ENCODE measurements around the gene TOR1A.

The TOR1A gene, protein sequence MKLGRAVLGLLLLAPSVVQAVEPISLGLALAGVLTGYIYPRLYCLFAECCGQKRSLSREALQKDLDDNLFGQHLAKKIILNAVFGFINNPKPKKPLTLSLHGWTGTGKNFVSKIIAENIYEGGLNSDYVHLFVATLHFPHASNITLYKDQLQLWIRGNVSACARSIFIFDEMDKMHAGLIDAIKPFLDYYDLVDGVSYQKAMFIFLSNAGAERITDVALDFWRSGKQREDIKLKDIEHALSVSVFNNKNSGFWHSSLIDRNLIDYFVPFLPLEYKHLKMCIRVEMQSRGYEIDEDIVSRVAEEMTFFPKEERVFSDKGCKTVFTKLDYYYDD

DNA sequence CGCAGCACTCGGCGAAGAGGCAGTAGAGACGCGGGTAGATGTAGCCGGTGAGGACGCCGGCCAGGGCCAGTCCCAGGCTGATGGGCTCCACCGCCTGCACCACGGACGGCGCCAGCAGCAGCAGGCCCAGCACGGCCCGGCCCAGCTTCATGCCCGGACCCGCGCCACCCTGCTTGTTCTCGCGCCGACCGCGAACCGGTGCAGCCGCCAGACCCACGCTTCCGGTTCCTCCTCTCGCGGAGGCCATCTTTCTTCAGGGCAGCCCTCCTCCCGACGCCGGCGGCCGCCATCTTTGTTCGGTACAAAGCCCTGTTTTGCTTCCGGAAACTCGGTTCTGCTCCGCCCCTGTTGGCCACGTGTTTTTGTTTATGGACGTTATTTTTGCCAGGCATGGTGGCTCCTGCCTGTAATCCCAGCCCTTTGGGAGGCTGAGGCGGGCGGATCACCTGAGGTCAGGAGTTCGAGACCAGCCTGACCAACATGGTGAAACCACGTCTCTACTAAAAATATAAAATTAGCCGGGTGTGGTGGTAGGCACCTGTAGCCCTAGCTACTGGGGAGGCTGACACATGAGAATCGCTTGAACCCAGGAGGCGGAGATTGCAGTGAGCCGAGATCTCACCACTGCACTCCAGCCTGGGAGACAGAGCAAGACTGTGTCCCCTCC, at the start of gene TOR1A:
TOR1A (minus strand) TSS at position 202 of the 667 bp plus-strand sequence; CDS start at position 151, 51 bp downstream.
- peak; percentile 91 for FAIRE-seq

DNA sequence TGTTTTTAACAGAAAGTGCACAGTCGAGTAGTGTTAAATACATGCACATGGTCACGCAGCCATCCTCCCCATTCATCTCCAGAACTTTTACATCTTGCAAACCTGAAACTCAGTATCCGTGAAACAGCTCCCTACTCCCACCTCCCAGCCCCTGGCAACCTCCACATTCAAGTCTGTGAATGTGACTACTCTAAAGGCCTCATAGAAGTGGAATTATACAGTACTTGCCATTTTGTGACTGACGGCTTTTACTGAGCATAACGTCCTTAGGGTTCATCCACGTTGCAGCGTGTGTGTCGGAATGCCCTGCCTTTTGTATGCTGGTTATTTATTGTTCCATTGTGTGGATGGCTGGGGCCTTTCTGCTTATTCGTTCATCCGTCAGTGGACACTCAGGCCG, 47.1 kb upstream of the TOR1A start:
- FAIRE-seq: no peak

DNA sequence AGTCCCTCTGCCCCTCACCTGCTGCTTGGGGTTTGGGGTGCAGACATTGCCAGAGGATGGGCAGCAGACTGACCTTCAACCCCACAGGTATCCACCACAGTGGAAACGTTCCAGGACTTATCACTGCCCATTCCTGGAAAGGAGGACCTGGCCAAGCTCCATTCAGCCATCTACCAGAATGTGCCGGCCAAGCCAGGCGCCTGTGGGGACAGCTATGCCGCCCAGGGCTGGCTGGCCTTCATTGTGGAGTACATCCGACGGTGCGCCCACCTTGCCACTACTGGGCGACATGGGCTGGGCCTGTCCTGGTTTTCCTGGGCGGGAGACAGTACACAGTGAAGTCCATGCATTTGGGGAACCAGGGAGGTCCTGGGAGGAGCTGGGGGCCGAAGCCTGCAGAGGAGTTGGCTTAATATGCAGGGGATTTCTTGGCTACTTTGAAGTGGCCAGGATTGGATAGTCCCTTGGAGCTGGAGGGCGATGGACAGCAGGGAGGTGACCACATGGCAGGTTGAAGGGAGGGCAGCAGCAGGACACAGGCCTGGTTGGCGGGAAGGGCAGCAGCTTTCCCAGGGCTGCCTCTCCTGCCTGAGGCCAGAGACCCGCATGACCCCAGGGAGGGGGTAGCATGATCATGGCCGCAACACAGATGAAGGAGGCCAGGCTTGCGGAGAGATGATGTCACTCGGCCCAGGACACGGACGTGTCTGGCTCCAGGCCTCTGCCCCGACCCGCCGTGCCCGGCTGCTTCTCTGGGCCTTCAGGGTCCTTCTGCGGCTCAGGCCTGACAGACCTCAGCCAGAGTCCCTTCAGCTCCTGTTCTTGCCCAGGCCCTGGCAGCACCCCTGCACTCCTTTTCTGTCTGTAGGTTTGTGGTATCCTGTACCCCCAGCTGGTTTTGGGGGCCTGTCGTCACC, 45.9 kb upstream of the TOR1A start:
- FAIRE-seq: no peak

DNA sequence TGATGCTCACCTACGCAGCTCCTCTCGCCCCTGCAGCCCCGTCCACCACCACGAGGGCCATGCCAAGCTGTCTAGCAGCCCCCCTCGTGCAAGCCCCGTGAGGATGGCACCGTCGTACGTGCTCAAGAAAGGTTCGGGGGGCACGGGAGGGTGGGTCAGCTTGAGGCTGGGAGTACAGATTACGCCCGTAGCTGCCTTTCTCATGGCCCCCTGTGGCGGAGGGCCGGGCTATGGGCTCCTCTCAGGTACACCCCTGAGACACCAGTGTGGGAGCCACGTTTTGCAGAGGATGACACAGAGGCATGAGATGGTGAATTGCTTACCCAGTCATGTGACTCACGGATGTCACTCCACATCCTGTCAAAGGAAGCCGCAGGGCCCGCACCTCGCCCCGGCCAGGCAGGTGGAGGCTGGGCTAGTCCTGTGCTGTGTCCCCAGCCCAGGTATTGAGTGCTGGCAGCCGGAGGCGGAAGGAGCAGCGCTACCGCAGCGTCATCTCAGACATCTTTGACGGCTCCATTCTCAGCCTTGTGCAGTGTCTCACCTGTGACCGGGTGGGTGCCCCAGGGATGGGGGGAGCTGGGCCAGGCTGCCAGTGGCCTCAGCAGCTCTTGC, 45.0 kb upstream of the TOR1A start:
- FAIRE-seq: no peak

DNA sequence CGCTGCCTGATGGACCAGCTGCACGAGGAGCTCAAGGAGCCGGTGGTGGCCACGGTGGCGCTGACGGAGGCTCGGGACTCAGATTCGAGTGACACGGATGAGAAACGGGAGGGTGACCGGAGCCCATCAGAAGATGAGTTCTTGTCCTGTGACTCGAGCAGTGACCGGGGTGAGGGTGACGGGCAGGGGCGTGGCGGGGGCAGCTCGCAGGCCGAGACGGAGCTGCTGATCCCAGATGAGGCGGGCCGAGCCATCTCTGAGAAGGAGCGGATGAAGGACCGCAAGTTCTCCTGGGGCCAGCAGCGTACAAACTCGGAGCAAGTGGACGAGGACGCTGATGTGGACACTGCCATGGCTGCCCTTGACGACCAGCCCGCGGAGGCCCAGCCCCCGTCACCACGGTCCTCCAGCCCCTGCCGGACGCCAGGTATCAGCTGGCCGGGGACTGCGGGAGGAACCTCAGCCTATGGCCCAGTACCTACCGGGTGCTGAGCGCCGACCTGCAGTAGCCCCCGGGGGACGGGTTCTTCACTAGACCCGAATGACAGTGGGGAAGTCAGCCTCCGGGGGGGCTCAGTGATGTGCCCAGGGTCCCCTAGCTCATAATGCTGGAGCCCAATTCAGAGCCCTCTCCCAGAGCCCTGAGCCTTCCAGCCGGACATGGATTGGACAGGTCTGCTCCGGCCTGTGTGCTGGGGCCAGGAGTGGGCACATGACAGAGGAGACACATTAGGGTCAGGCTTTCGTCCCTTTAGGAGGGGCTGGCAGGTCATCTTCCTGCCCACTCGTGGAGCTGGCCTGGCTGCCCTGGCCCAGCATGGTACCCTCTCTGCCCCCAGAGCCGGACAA, 44.3 kb upstream of the TOR1A start:
- FAIRE-seq: no peak

DNA sequence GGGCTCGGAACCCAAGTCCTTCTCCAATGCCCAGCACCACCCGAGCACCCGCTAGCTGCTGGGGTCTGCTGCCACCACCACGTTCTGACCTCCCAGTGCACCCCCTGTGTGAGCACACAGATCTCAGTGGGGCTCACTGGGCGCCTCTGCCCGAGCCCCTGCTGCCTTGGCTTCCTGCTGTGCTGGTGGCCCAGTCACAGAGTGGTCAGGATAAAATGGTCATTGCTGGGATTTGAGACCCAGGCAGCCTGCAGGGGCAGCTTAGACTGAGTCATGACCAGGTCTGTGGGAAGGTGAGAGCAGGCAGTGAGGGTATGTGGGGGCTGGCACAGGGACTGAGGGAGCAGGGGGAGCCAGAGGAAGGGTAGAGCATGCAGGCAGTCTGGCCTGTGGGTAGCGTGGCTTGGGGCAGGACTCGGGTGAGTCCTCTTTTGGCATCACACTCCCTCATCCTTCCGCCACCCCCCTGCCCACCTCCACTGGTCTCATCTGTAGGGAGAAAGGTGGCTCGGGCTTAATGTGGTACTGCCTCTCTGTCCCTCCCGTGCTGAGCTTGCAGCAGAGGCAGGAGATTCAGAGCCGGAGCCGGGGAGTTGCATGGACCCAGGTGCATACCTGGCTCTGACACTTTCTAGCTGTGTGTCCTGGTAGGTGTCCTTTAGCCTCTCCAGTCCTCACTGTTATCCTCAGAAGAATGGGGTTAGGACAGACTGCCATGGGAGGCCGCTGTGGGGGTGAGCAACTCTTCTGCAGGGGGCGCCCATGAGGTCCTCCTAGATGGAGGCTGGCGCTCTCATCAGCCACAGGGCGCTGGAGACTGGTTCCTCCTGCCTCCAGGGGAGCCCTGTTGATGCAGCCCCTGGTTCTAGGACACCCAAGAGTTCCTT, 43.4 kb upstream of the TOR1A start:
- FAIRE-seq: no peak

DNA sequence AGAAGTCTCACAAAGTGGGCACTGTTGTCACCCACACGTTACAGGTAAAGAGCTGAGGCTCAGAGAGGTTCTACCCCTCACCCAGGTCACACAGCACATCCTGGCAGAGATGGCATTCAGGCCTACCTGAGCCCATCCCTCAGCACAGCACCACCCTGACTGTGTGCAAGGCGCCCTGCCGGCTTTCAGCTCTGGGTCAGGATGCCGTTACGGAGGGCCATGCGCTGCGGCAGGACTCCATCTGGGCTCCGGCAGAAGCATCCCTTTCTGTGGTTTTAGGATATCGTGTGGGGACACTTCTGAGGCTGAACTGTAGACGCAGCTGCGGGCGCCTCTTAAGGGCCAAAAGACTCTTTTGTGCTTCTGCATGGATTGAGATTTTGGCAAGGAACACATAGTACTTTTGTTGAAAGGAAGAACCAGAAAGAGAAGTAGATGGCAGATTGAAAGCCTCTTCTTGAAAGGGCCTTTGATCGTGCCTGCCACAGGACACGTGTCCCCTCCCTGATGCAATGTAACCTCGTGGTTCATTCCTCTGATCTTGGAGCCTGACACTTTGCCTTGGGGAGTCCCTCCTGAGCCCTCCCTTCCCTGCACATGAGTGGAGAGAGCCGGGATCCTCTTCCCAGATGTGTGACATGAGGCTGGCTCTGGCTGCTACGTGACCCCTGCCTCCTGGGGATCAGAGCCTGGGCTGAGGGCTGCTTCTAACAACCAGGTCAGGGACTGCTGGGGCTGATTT, 42.6 kb upstream of the TOR1A start:
- no peak for FAIRE-seq

DNA sequence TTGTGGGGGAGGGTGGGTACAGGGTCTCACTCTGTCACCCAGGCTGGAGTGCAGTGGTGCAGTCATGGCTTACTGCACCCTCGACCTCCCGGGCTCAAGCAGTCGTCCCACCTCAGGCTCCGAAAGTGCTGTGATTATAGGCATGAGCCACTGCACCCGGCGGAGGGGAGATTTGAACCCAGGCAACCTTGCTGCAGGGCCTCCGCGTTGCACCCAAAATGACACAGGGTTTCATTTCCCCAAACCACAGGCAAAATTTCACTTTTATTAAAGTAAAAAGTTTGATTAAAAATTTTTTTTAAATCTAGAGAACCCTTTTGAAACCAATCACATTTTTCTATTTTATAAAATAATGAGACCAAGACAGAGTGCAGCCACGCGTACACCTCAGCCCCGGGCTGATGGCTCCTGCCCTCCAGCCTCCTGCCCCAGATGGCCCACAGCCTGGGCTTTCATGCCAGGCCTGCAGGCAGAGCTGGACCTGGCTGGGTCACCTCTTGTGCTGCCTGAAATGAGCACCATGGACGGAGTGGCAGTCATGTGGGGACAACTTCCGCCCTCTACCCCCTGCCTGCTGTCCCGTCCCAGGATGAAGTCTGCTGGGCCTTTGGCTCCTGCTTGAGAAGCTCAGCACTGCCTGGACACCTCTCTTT, 41.9 kb upstream of the TOR1A start:
- FAIRE-seq: no peak

DNA sequence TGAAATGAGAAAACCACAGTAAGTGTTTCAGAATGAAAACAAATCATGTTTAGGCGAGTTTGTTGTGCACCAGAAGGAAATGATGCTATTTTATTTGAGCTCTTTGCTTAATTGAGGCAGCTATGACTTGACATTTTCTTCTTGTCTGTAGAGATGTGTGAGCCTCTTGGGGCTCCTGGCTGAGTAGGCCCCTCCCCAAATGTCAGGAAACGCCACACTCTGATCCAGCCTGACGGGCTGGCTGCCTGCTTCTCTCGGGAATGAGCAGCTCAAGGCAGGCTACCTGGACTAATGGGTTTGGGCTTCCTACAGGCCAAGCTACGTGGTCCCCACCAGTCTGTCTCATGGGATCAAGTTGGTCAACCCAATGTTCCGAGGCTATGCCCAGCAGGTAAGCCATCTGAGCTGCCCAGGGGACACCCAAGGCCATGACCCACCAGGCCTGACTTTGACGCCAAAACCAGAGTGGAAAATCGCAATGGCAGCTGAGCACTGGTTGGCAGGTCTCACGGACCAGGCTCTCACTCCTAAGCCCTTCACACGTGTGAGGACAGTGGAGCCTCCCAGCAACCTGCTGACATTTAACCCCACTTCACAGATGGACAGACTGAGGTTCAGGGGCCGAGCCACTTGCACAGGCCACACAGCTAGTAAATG, 41.2 kb upstream of the TOR1A start:
- no peak for FAIRE-seq

DNA sequence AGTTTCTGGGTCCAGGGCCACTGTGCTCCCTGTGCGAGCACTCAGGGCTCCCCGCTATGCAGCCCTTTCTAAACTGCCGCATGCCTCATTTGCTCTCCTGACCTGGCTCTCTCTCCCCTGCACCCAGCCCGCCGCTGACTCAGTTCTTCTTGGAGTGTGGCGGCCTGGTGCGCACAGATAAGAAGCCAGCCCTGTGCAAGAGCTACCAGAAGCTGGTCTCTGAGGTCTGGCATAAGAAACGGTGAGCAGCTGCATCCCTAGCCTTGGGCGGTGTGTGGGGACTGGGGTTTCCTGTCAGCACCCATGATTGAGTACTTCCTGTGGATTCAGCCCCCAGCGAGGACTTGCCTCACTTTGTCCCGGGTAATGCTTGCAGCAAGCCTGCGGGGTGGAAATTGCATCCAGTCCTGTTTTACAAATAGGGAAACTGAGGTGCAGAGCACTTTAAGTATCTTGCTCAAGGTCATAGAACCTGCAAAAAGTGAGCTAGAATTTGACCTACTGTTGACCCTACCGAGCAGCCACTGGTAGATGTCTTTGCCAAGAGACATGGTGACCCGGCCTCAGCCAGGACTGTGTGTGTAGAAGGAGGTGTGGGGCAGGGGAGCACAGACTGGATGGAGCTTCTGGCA, 39.2 kb upstream of the TOR1A start:
- no peak for FAIRE-seq

DNA sequence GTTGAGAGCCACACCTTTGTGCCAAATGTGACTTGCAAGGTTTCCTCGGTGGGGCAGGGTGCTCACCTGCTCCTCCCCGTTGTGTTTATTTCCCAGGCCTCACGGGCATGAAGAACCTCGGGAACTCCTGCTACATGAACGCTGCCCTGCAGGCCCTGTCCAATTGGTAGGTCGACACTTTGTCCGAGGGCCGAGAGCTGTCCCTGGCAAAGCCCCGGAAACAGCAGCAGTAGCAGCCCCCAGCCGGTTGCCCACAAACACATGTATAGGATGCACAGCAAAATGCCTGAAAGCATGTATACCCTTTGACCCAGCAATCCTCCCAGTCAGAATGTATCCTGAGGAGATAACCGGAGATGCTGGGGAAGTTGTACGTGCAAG, 37.5 kb upstream of the TOR1A start:
- no peak for FAIRE-seq

DNA sequence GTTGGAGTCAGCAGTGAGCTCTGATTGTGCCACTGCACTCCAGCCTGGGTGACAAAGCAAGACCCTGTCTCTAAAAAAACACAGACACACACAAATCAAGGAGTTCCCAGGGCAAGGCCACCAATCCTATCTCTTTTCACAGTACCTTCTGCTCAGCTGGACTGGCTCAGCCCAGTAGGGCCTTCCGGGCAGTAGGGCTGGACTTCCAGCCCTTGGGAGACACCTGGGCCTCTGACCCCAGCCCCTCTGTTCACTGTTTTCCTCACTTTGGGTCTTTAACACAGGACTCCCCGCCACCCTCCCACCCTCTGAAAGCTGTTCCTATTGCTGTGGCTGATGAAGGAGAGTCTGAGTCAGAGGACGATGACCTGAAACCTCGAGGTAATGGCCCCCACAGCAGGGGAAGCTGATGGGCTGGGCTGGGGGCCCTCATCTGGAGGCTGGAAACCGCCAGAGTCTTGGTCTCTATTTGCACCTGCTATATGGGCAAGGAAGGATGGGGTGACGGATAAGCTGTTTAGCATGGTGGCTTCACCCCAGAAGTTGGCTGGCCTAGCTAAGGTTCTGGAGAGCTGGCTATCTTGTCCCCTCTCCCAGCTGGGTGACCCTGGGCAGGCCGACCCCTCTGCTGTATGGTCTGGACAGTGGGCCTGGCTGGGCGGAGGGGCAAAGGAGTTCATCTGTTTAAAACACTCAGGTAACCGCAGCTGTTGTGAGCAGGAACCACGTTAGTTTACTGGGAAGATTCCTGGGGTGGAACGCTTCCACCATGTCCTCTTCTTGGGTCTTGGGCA, 36.9 kb upstream of the TOR1A start:
- no peak for FAIRE-seq

DNA sequence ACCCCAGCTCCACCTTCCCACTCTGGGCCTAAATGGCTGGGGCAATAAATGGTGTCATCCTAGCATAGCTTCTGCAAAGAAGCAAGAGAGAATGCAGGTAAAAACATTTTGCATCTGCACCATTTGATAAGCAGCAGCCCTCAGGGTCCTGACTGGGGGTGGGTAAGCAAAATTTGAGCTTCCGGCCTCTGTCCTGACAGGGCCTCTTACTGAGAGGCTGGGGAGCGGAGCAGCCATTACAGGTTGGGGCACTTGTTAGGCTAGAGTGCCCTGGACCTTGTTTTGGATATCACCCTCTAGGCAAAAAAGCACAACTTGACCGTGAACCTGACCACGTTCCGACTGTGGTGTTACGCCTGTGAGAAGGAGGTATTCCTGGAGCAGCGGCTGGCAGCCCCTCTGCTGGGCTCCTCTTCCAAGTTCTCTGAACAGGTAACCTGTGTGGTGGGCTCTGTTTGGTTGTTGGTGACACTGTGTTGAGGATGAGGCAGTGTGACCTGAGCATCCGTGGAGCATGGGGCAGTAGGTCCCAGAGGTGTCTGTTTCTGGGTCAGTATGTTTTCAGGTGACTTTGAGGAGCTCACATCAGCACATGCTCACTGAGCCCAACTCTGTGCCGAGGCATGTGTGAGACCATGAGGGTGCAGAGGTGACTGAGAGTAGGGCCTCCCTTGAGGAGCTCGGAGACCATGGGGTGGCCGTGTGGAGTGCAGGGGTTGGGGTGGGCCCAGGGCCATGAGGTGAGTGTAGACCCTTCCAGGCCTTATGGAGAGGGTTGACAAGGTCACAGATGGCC, 34.4 kb upstream of the TOR1A start:
- no peak for FAIRE-seq

DNA sequence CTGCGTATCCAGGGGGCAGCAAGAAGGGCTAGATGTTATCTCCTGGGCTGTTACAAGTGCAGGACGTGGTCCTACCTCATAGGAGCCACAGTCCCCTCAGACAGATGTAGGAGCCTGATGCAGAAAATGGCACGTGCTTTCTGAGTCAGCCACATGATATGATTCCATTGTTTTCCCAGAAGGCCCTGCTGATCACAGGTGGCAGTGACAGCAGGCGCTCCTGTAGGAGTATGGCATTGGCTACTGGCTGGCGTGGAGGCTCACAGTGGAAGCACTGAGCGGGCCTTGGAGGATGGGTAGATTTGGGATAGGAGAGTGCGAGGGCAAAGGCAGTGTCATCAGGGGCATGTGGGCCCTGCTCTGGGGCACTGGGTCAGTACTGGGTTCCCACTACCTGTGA, 33.3 kb upstream of the TOR1A start:
- no peak for FAIRE-seq

DNA sequence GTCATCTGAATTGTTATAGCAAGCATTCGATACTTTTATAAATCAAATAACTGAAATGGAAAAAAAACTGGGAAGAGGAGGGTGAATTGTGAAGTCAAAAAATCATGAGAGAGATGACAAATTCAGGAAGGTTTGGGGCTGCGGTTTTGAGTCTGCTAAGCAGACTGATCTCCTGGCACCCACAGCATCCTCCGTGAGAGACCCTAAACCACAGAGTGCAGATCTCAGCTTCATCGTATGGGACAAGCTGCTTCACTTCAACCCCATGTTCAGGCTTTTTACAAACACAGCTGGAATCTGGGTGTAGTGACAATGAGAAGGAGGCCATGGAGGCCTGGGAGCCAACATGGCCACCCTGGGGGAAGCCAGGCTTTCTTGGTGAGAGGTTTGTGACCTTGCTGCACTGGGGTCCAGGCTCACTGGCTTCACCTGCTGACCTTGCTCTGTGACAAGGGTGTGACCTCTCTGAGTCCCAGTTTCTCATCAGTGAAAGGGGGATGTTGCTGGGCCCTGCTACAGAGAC, 30.7 kb upstream of the TOR1A start:
- no peak for FAIRE-seq

DNA sequence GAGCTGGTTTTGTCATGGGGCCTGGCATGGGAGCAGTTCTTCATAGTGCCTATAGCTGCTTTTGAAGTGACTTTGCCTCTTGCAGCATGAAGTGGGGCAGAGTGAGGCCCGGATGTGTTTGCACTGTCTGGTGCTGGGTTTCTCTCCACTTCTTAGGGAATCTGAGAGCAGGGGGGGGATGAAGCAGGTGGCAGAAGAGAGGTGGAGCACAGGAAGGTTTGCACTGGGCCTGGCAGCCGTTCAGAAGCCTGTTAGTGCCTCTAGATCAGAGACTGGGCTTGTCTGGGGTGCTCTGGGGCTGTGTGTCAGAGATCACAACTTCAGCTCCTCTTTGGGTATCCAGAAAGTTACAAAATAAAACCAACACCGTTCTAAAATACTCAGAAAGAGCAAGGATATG, 29.7 kb upstream of the TOR1A start:
- FAIRE-seq: no peak

DNA sequence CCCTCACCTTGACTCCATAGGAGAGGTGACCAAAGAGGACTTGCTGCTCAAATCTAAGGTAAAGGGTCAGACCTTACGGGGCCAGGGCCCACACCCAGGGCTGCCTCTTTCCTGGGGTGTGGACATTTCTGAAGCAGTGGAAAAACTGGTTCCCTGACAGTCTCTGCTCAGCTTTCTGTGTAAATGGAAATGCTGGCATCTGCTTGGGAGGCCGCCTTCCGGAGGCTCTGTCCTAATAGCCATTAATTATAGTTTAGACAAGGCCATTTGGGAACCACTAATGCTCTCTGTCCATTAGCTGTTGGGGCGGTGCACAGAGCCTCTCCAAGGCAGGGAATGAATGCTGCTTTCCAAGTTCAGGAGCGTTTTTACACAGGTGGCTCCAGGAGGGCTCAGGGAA, 28.6 kb upstream of the TOR1A start:
- no peak for FAIRE-seq

All from G401.6 (cell line).